ENCODE results near the gene MAST3.
"Not testable (repeated sequence)": the region's sequence is repeated elsewhere in the genome, so short reads cannot be mapped to it uniquely, and the experiment has no call there.

MAST3 gene

DNA sequence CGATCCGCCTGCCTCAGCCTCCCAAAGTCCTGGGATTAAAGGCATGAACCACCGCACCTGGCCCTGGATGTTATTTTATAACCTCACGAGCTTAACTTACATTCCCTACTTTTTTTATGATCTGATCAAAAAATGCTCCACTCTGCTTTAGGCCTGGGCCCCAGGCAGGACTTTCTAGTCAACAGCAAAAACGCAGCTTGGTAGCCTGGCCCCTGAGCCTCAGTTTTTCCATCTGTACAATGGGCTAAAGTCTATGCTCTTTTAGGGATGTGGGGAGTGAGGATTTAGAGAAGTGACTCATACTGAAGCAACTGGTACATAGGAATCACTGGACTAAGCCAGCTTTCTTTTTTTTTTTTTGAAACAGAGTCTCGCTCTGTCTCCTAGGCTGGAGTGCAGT is 43.5 kb downstream of the MAST3 start:
- DNase-seq, result no peak

DNA sequence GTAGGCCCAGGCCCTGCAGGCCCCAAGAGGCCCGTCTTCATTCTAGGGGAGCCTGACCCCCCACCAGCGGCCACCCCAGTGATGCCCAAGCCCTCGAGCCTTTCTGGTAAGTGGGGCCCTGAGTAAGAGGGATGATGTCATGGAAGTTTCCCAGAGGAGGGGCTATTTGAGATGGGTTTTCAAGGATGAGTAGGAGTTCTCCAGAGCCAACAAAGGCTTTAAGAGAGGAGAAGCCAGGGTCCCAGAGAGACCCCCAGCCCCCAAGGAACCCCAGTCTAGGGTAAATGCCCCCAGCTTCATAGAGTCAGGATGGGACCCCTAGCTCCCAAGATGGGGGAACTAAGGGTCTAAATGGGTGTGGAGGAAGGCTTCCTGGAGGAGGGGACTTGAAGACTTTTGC is 46.3 kb downstream of the MAST3 start:
- no peak for DNase-seq

DNA sequence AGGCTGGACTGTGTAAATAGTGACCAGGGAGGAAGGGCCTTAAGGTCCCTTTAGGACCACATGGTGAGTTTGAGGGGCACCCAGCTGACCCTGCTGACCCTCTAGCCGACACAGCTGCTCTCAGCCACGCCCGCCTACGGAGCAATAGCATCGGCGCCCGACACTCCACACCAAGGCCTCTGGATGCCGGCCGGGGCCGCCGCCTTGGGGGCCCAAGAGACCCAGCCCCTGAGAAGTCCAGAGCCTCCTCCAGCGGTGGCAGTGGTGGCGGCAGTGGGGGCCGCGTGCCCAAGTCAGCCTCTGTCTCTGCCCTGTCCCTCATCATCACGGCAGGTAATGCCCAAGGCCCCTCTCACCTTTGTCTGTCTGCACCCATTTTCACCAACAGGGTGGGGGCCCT is 46.8 kb downstream of the MAST3 start:
- no peak for DNase-seq

DNA sequence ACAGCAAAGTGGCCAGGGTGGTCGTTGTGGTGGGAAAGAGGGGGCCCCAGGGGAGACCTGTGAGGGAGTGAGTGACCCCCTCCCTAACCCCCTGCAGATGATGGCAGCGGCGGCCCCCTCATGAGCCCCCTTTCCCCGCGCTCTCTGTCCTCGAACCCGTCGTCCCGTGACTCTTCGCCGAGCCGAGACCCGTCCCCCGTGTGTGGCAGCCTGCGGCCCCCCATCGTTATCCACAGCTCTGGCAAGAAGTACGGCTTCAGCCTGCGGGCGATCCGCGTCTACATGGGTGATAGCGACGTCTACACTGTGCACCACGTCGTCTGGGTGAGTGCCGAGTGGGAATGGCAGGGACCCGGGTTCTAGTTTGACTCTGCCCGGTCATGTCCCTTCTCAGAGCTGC is 47.3 kb downstream of the MAST3 start:
- no peak for DNase-seq

DNA sequence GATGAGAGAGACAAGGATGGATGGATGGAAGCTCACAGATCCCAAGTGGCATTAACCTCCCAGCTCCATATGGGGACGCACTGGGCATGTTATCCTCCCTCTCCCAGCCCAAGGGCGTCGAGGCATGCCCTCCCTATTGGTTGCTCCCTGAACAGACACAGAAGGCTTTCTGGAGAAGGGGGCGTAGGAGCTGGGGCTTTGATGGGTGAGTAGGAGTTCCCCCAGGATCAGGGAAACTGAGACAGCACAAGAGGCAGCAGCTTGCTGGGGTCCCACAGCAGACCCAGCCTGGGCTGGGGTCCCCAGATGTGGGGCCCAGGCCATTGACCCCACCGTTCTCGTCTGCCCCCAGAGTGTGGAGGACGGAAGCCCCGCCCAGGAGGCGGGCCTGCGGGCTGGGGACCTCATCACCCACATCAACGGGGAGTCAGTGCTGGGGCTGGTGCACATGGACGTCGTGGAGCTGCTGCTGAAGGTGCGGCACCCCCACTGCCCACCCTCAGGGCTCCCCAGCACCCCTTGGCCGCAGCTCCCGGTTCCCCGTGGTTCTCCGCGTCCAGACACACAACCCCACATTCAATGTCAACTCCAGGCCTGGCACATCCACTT is 47.9 kb downstream of the MAST3 start:
- DNase-seq, result no peak

DNA sequence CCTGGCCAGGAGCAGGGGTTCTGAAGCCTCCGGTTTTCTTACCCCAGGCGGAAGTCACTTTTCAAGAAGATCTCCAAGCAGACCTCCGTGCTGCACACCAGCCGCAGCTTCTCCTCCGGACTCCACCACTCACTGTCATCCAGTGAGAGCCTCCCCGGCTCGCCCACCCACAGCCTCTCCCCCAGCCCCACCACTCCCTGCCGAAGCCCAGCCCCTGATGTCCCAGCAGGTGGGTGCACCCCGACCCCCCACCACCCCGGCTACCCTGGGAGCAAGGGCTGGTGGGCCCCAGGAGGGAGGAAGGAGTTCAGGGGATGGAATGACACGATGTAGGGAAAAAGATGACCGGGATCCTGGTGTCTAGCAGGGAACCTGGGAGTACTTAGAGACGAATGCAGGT is 49.8 kb downstream of the MAST3 start:
- no peak for DNase-seq

DNA sequence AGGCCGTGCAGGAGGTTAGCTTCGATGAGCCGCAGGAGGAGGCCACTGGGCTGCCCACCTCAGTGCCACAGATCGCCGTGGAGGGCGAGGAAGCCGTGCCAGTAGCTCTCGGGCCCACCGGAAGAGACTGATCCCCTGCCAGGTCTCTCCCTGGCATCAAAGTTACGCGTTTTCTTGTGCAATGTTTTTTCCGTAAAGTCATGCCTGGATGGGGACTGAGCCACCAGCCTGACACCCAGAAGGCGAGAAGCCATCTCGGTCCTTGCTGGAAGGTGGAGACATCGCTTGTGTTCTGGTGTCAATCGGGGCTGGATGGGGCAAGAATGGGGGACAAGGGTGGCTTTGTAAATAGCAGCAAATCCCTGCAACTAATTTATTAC is 52.0 kb downstream of the MAST3 start:
- no peak for DNase-seq

DNA sequence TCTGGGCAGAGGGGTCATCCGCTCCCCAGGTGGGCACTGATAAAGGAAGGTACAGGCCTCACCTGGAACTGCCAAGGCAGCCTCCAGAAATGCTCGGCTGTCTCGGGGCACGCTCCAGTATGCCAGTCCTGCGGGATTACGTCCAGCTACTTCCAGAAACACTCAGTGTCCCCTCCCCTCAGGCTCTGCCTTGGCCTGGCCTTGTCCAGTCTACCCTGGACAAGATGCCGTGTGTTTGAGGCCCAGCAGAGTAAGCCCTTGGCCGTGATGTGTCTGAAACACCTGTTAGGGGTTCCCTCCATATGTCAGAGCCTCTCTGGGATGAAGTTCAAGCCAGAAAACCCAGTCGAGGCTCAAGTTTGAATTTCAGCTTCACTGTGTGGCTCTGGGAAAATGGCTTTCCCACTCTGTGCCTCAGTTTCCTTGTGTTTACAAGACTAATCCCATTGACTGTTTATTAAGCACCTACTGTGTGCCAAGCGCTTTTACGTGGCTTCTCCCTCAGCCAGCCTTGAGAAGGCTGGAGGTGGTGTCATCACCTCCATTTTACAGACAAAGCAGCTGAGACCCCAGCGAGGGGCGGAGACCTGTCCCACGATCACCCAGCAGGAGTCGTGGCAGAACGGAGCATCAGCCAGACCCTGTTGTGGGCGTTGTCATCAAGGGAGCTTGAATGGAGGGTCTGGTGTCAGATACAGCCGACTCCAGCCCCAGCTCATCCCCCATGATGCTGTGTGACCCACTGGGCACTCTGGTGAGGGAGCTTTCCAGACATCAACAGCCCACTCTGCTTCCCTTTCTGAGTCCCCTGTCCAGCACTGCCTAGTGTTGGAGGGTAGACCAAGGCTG is 53.4 kb downstream of the MAST3 start:
- no peak for DNase-seq

DNA sequence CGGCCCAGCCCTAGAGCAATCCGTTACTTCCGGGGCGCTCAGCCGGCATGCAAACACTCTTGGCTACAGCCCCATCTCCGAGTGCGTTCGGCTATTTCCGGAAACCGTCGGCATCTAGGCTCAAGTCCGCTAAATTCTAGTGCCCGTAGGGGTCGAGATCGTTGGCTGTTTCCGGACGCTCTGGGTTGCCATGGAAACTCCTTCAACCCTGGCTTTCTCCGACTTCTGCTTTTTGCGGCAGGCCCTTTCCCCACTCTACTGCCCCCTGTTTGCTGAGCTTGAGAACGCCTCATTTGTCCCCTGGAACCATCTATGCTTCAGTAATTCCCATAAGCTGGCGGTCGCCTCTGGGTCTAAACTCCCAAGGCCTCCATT is 54.9 kb downstream of the MAST3 start:
- DNase-seq, result peak; percentile 100

DNA sequence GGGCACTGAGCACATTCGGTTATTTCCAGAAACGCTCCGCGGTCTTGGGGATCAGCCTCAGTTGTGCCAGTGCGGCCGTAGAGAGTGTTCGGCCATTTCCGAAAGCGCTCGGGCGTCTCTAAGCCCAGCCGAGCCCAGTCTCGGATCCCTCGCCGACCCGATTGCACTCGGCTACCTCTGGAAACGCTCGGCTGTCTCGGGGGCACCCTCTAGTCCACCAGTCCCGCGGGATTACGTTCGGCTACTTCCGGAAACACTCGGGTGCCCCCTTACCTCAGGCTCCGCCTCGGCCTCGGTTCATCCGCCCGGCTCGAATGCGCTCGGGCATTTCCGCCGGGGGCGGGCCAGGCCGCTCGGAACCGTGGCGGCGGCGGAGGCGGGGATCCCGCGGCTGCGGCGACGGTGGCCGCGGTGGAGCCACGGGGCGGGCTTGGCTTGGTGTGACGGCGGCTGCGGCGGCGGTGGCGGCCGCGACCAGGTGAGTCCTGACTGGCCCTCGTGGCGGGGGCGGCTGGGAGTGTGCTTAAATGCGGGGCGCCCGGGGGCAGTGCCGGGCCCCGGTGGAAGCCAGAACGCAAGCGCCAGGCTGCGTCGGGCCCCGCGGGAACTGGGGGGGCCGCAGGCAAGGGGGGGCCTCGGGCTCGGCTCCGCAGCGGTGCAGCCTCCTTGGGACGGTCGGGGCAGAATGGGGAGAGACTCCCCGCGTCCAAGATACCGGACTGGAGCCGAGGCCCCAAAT is 55.4 kb downstream of the MAST3 start, which contains the start of gene PIK3R2:
Gene PIK3R2 (plus strand): TSS at position 347 of the 739 bp plus-strand sequence. CDS start 2,717 bp downstream, outside the sequence.
- peak; percentile 99 for DNase-seq

DNA sequence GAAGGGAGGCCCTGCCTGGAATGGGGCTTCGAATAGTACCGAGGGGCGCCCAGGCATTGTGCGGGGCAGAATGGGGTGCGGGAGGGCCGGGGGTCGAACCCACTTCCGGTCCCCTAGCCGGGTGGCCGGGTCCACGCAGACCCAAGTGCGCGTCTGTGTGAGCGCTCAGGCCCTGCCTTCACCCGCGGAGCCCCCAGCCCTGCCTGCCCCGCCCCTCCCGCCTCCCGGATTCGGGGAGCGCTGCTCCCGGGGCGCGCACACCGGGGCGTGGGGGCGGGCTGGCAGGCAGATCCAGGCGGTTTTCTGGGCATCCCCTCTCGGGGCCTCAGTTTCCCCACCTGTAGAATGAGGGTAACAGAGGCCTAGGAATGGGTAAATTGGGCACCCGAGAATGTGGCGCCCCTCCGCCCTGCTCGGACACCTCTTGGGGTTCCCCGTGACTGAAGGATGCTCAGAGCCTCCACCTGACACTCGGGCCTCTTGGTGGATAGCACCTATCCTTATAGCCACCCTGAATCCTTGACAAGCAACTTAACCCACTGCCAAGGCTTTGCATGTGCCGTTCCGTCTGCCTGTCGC is 56.1 kb downstream of the MAST3 start:
- DNase-seq, result peak; percentile 32

DNA sequence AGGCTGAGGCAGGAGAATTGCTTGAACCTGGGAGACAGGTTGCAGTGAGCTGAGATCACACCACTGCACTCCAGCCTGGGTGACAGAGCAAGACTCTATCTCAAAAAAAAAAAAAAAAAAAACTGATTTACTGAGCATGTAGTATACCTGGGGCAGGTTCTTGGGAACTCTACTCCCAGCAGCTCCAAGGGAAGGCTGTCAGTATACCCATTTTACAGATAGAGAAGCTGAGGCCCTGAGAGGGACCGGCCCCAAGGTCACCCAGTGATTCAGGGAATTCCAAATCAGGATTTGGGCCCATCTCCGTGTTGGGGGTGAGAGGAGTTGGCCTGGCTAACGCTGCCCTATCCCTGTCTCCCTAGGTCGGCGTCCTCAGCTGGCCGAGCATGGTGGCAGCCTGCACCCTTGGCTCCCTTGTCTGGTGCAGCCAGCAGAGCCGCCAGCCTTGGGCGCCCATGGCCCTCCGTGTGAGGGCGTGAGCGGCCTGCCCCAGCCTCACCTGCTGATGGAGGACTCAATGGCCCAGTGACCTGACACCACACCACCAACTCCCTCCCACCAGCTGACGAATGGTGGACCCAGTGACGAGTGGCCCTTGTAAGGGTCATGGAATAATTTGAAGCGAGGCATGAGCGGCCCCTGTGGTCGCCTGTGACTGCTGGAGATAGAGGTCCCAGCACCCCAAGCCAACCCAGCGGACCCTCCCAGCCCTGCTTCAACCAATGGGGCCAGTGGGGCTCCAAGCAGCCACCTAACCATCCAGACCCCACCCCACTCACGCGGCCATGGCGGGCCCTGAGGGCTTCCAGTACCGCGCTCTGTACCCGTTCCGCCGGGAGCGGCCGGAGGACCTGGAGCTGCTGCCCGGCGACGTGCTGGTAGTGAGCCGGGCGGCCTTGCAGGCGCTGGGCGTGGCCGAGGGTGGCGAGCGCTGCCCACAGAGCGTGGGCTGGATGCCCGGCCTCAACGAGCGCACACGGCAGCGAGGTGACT is 57.8 kb downstream of the MAST3 start:
- DNase-seq, result no peak

DNA sequence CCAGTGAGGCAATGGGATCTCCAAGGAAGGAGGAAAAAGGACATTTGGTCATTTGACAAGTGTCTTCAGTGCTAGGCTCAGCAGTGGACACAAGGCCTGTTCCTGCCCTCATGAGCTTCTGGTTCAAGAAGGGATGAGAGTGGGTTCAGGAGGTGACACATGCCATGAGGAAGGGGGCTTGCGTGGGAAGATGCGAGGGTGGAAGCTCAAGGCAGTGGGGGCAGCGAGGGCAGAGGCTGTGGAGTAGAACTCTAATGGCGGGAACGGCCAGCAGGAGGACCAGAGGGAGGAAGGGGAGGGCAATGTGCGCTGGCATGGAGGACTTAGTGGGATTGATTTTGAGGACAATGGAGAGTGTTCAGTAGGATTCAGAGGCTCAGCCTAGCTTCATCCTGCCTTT is 58.7 kb downstream of the MAST3 start:
- no peak for DNase-seq

DNA sequence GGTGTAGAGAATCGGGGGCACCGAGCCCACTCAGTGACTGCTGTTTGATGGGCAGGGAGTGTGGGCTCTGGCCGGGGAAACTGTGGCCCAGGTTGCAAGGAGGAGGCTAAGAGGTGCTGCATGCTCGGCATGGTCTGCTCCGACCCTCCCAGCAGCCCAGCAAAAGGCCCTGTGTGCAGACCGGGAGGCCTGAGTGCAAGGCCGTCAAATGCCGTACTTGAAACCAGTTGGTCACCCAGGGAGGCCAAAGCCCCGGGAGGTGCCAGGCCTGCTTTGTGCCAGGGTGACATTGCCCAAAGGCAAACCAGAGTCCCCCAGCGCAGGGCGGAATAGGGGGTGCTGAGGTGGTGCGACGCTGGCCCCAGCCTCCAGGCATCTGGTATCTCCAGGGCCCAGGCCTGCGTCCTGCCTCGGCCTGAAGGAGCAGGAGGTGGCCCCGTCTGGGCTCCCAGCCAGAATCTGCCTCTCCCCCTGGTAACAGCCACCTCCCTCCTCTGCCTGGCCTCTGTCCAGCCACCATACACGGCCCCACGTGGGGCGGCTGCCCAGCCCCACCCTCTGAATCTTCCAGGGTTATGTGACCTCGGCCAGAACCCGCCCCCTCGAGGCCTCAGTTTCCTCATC is 59.4 kb downstream of the MAST3 start:
- DNase-seq, result peak; percentile 97

DNA sequence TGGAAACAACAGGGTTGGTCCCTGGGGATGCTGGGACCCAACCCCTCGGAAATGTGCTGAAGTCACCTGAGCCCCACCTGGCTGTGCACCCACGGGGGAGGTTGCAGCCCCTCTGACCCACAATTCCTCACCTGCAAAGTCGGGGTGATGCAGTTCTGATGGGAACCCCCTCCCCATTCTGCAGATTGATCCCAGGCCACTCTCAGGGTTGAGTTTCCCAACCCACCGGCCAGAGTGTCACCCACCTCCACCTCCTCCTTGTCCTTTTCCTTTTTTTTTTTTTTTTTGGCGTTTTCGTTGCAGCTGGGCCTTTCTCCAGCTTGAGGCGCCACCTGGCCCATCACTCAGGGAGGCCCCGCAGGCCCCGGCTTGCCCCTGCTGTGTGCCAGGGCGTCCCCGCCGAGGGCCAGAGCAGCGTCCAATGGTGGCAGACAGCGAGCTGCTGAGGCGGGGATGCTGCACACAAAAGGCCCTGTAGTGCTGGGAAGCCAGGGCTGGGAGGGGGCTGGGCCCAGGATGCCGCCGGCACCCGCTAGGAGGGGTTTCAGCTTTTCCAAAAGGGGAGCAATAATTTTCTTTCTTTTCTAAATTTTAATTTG is 60.0 kb downstream of the MAST3 start:
- peak; percentile 53 for DNase-seq

DNA sequence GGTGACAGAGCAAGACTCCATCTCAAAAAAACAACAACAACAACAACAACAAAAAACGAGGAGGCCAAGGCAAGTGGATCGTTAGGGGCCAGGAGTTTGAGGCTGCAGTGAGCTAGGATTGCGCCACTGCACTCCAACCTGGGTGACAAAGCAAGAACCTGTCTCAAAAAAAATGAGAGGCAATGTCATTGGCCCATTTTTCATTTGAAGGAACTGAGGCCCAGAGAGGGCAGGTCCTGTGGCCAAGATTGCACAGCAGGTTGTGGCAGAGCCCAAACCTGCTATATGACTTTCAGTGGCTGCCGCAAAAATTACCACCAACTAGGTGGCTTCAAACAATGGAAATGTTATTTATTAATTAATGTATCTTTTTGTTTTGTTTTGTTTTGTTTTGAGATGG is 60.9 kb downstream of the MAST3 start:
- no peak for DNase-seq

DNA sequence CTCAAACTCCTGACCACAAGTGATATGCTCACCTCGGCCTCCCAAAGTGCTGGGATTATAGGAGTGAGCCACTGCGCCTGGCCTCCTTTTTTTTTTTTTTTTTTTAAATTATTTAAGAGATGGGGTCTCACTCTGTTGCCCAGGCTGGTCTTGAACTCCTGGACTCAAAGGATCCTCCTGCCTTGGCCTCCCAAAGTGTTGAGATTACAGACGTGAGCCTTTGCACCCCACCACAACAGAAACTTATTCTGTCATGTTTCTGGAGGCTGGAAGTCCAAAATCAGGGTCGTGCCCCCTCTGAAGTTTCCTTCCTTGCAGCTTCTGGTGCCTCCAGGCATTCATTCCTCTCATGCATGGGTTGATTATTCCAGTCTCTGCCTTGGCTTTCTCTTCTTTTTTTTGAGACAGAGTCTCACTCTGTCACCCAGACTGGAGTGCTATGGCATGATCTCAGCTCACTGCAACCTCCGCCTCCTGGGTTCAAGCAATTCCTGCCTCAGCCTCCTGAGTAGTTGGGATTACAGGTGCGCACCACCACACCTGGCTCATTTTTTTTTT is 61.6 kb downstream of the MAST3 start:
- not testable (repeated sequence) for DNase-seq

DNA sequence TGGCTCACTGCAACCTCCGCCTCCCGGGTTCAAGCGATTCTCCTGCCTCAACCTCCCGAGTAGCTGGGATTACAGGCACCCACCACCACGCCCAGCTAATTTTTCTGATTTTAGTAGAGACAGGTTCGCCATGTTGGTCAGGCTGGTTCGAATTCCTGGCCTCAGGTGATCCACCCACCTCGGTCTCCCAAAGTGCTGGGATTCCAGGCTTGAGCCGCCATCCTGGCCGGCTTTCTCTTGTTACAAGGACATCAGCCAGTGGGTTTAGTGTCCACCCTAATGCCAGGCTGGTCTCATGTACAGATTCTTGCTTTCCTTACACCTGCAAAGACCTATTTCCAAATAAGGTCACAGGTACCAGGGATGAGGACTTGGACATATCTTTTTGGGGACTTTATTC is 62.2 kb downstream of the MAST3 start:
- DNase-seq, result no peak

DNA sequence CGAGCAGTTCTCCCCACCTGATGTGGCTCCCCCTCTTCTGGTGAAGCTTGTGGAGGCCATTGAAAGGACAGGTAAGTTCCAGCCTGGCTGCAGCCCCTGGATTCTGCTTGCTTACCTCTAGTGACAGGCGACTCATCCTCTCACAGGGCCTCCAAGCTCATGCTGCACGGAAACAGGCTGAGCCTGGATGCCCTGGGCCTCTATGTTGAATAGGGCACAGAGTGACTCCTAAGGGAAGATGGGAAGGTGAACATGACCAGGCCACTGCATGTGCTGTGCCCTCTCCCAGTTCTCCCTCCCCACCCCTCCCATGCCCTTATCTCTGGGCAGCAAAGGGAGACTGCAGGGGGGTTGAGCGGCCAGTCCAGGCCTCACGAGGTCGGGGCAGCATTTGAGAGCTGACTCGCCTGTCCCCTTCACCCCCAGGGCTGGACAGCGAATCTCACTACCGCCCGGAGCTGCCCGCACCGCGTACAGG is 63.0 kb downstream of the MAST3 start:
- DNase-seq, result no peak

DNA sequence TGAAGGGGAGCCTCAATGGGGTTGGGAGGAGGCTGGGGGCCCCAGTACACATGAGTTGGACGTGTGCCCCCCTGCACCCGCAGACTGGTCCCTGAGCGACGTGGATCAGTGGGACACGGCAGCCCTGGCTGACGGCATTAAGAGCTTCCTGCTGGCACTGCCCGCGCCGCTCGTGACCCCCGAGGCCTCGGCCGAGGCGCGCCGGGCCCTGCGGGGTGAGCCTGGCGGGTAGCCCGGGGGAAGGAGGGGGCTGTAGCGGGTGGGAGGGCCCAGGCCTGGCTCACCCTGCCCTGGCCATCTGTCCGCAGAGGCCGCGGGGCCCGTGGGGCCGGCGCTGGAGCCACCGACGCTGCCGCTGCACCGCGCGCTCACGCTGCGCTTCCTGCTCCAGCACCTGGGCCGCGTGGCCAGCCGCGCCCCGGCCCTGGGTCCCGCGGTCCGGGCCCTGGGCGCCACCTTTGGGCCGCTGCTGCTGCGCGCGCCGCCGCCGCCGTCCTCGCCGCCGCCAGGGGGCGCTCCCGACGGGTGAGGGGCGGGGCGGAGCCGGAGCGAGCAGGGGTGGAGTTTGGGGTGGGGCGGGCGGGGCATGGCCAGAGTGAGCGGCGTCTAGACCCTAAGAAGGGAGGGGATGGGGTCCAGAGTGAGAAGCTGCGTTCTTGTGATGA is 63.5 kb downstream of the MAST3 start:
- peak; percentile 88 for DNase-seq

Measured in RPMI8226 (cell line).